H1 (cell line): Measurements from ENCODE around the gene POFUT2. TPM values are rescaled to one million over a fixed set of nuclear protein-coding genes. Genes with fewer than 3 reads are reported as not detected.

Experiments
- CTCF ChIA-PET: fragments of 300-600 bp; sonication (Branson Sonifier 250); formaldehyde crosslinking; loops from one replicate; lab custom pipeline; 2021; ENCODE audit not compliant: partially characterized antibody; lab: Charles Lee
- POLR2A ChIA-PET: fragments of 300-600 bp; sonication (Branson Sonifier 250); formaldehyde crosslinking; loops from one replicate; lab custom pipeline; 2021; ENCODE audit warnings: inconsistent platforms; ENCODE audit not compliant: partially characterized antibody; lab: Charles Lee
- DNase-seq, 2 experiments: peaks; one replicate each; pipeline versions ENCODE4 v3.0.0 to v3.0.0-alpha.2; 2010 to 2022; ENCODE audit warnings: low spot score in 2 of 2, low read depth in 1 of 2, mixed read lengths in 1 of 2
- FAIRE-seq: peaks from 2 replicates; lab custom pipeline; 2011; peaks lifted over from hg19 to GRCh38; lab: Jason Lieb, UNC
- H2AFZ ChIP-seq: 2 replicates; pipeline ENCODE4 v1.8.1; 2012; ENCODE audit warnings: low read length, inconsistent platforms
- H2AK5ac ChIP-seq: 2 replicates; pipeline ENCODE4 v1.6.1; 2013; ENCODE audit warnings: low read depth, low read length
- H2BK120ac ChIP-seq: replicated peaks from 2 replicates; pipeline ENCODE3; 2013; ENCODE audit warnings: low read depth, low read length, inconsistent platforms
- H2BK12ac ChIP-seq: 2 replicates; pipeline ENCODE4 v1.6.1; 2013; ENCODE audit warnings: low read depth, low read length
- H2BK15ac ChIP-seq: 2 replicates; pipeline ENCODE4 v1.6.1; 2013; ENCODE audit warnings: low read length
- H2BK20ac ChIP-seq: 2 replicates; pipeline ENCODE4 v1.6.1; 2013; ENCODE audit warnings: low read length
- H2BK5ac ChIP-seq: 2 replicates; pipeline ENCODE4 v1.6.1; 2013; ENCODE audit warnings: low read depth, low read length
- H3K14ac ChIP-seq: 2 replicates; pipeline ENCODE4 v1.6.1; 2013; ENCODE audit warnings: inconsistent platforms; ENCODE audit not compliant: insufficient read length
- H3K18ac ChIP-seq: 2 replicates; pipeline ENCODE4 v1.6.1; 2013; ENCODE audit warnings: low read length; ENCODE audit errors: extremely low read depth
- H3K23ac ChIP-seq: 2 replicates; pipeline ENCODE4 v1.6.1; 2013; ENCODE audit warnings: inconsistent platforms; ENCODE audit not compliant: insufficient read length
- H3K23me2 ChIP-seq: 2 replicates; pipeline ENCODE4 v1.6.1; 2013; ENCODE audit warnings: low read depth, low read length
- H3K27ac ChIP-seq: 2 replicates; pipeline ENCODE4 v1.6.1; 2011; ENCODE audit warnings: low read depth, low read length, inconsistent platforms
- H3K27me3 ChIP-seq, 4 experiments: replicated peaks in 1 of 4; 1 replicate in 1 of 4; 2 replicates in 3 of 4; pipeline versions ENCODE4 v1.6.1 to v1.8.1; 2011 to 2013; ENCODE audit warnings: low read length in 3 of 4, mild to moderate bottlenecking in 3 of 4, inconsistent platforms in 2 of 4, mixed read lengths in 2 of 4, moderate library complexity in 1 of 4; ENCODE audit not compliant: control insufficient read depth in 3 of 4, insufficient read depth in 3 of 4; ENCODE audit errors: extremely low read depth in 1 of 4
- H3K36me3 ChIP-seq, 4 experiments: 2 replicates each; pipeline versions ENCODE4 v1.6.1 to v1.8.1; 2011 to 2013; ENCODE audit warnings: mild to moderate bottlenecking in 4 of 4, low read length in 3 of 4, moderate library complexity in 2 of 4, control low read depth in 1 of 4, inconsistent platforms in 1 of 4; ENCODE audit not compliant: insufficient read depth in 4 of 4, control insufficient read depth in 2 of 4
- H3K4ac ChIP-seq: replicated peaks from 2 replicates; pipeline ENCODE3; 2013; ENCODE audit warnings: low read length, low read depth, mixed read lengths, inconsistent platforms; ENCODE audit not compliant: insufficient read length
- H3K4me1 ChIP-seq, 4 experiments: replicated peaks in 1 of 4; 1 replicate in 1 of 4; 2 replicates in 3 of 4; pipeline versions ENCODE4 v1.6.1 to v1.8.1; 2011 to 2013; ENCODE audit warnings: low read length in 3 of 4, inconsistent platforms in 2 of 4, mixed read lengths in 1 of 4; ENCODE audit not compliant: insufficient read depth in 4 of 4, control insufficient read depth in 3 of 4
- H3K4me2 ChIP-seq, 2 experiments: 2 replicates each; pipeline versions ENCODE4 v1.6.1 to v1.8.1; 2011 to 2013; ENCODE audit warnings: low read depth in 2 of 2, low read length in 2 of 2, control low read depth in 1 of 2, inconsistent platforms in 1 of 2, mild to moderate bottlenecking in 1 of 2; ENCODE audit not compliant: insufficient read depth in 1 of 2
- H3K4me3 ChIP-seq, 4 experiments: fragments of 200-600, 300-600 bp in 1 of 4; sonication (generic), shearing (Covaris generic), sonication (Bioruptor Twin) in 1 of 4; 2 replicates each; pipeline versions ENCODE4 v1.5.1 to v1.8.1; 2011 to 2016; ENCODE audit warnings: low read length in 4 of 4, low read depth in 3 of 4, control low read depth in 2 of 4, inconsistent platforms in 2 of 4, mild to moderate bottlenecking in 2 of 4, mixed read lengths in 1 of 4, moderate library complexity in 1 of 4; ENCODE audit not compliant: insufficient read depth in 2 of 4; ENCODE audit errors: extremely low read depth in 1 of 4
- H3K56ac ChIP-seq: replicated peaks from 2 replicates; pipeline ENCODE3; 2013; ENCODE audit warnings: low read depth, mild to moderate bottlenecking, mixed read lengths, low read length, inconsistent platforms; ENCODE audit not compliant: insufficient read length
- H3K79me1 ChIP-seq: 2 replicates; pipeline ENCODE4 v1.6.1; 2013; ENCODE audit warnings: low read depth, low read length, control low read depth
- H3K79me2 ChIP-seq, 2 experiments: 2 replicates each; pipeline versions ENCODE4 v1.6.1 to v1.8.1; 2012 to 2013; ENCODE audit warnings: low read length in 2 of 2, mild to moderate bottlenecking in 2 of 2, inconsistent platforms in 1 of 2; ENCODE audit not compliant: insufficient read depth in 2 of 2, control insufficient read depth in 1 of 2
- H3K9ac ChIP-seq, 4 experiments: replicated peaks in 1 of 4; 1 replicate in 1 of 4; 2 replicates in 3 of 4; pipeline versions ENCODE4 v1.6.1 to v1.8.1; 2011 to 2013; ENCODE audit warnings: low read depth in 3 of 4, low read length in 3 of 4, control low read depth in 2 of 4, mild to moderate bottlenecking in 2 of 4, moderate library complexity in 2 of 4, inconsistent platforms in 1 of 4; ENCODE audit errors: extremely low read depth in 1 of 4
- H3K9me3 ChIP-seq, 2 experiments: 2 replicates each; pipeline versions ENCODE4 v1.6.1 to v1.8.1; 2012 to 2013; ENCODE audit warnings: mild to moderate bottlenecking in 2 of 2, moderate library complexity in 2 of 2, control low read depth in 1 of 2, inconsistent platforms in 1 of 2, low read depth in 1 of 2, low read length in 1 of 2, mixed read lengths in 1 of 2; ENCODE audit not compliant: insufficient read depth in 2 of 2
- H4K20me1 ChIP-seq, 2 experiments: replicated peaks in 1 of 2; 2 replicates each; pipeline versions ENCODE3 to v1.8.1; 2011 to 2013; ENCODE audit warnings: inconsistent platforms in 2 of 2, low read length in 2 of 2, mild to moderate bottlenecking in 1 of 2; ENCODE audit not compliant: insufficient read depth in 2 of 2, control insufficient read depth in 1 of 2
- H4K5ac ChIP-seq: 2 replicates; pipeline ENCODE4 v1.6.1; 2013; ENCODE audit warnings: low read length, low read depth, mixed read lengths, inconsistent platforms; ENCODE audit not compliant: insufficient read length
- H4K8ac ChIP-seq: 2 replicates; pipeline ENCODE4 v1.8.0; 2013; ENCODE audit warnings: mild to moderate bottlenecking, moderate library complexity, low read length, inconsistent platforms; ENCODE audit not compliant: insufficient read depth; ENCODE audit errors: extremely low read depth
- H4K91ac ChIP-seq: replicated peaks from 2 replicates; pipeline ENCODE3; 2013; ENCODE audit warnings: low read length, mixed read lengths, inconsistent platforms; ENCODE audit not compliant: insufficient read length
- MAFK ChIP-seq: IDR thresholded peaks from 2 replicates; pipeline ENCODE4 v1.6.1; 2012; ENCODE audit warnings: low read depth, mild to moderate bottlenecking, improper control_type of control experiment, low read length
- NRF1 ChIP-seq: IDR thresholded peaks from 2 replicates; pipeline ENCODE4 v1.6.1; 2011; ENCODE audit warnings: mild to moderate bottlenecking, low read depth, low read length, improper control_type of control experiment
- POLR2AphosphoS5 ChIP-seq: IDR thresholded peaks from 2 replicates; pipeline ENCODE4 v1.6.1; 2011; ENCODE audit warnings: low read depth, low read length
- TAF7 ChIP-seq: optimal IDR thresholded peaks from 2 replicates; pipeline ENCODE3; 2011; ENCODE audit warnings: low read depth, mild to moderate bottlenecking, inconsistent platforms, low read length, moderate library complexity, borderline replicate concordance
- WGBS, 2 experiments: shearing (Covaris generic) in 1 of 2; methylation state at CpG; one replicate each; pipeline versions ENCODE4 v1.1.6 to v1.1.7; 2013 to 2015; ENCODE audit warnings: low lambda C conversion rate in 2 of 2, mixed read lengths in 2 of 2, inconsistent platforms in 1 of 2, low coverage in 1 of 2, missing lambda C conversion rate in 1 of 2; ENCODE audit not compliant: insufficient replicate concordance in 2 of 2, insufficient coverage in 1 of 2, insufficient read length in 1 of 2; ENCODE audit errors: extremely low coverage in 1 of 2, missing lambda C conversion rate in 1 of 2; 5-methylcytosine and 5-hydroxymethylcytosine counted together
- polyA plus RNA-seq, 7 experiments: library from polyadenylated mRNA; depleted of rRNA in 3 of 7; stranded (reverse) in 5 of 7; unstranded in 2 of 7; fragments of >200 nt in 5 of 7; fragments of 200-250 nt in 2 of 7; gene quantifications; 1 replicate in 5 of 7; 2 replicates in 1 of 7; 4 replicates in 1 of 7; pipeline versions ENCODE4 v1.2.1 to v1.2.3, GENCODE V29; 2011 to 2013; ENCODE audit warnings: missing spikeins in 2 of 7, mixed read lengths in 2 of 7
- total RNA-seq: library from RNA; stranded (reverse); fragmentation: NEBNext Ultra II Directional; extraction: Animal tissue kit (Norgen Biotek cat#: 25700); gene quantifications from 2 replicates; pipeline ENCODE4 v1.2.1, GENCODE V29; 2021

The POFUT2 gene
- total and polyA plus RNA-seq, 2 of the 8 experiments (the other 6 are each of a cell fraction or from before 2014, with no cell fraction given) = 13.7 to 32.1 TPM

GRCh38 chr21:45304476-45304830 is 16.8 kb upstream of the POFUT2 start:
- no peaks in the 10 kb centered on the region for H4K20me1 ChIP-seq
- no peak overlapping the region; a peak in 1 of 7 replicates for H3K9ac ChIP-seq
- H2AK5ac ChIP-seq = no peak overlapping the region
- H3K4me1 ChIP-seq = peaks cover 0 to 6% (median 1%) of the 10 kb centered on the region in 4 experiments; a peak in 4 of 7 replicates
- ChIA-PET CTCF (interaction anchor here (0.7 to 4.0 kb wide), 4 partner anchors 11 to 164 kb away, joined by 3 to 24 read pairs (median 8); no protein-coding TSS in a partner anchor), POLR2A (interaction anchor here (1.3 kb wide), 1 partner anchor 135 kb away, joined by 3 read pairs; no protein-coding TSS in a partner anchor)
- FAIRE-seq = no peak
- no peak overlapping the region for H3K56ac ChIP-seq
- no peaks in the 10 kb centered on the region for H3K79me2 ChIP-seq
- no peak overlapping the region for H3K27ac ChIP-seq
- no peak overlapping the region for H3K4ac ChIP-seq
- no peak overlapping the region for H4K5ac ChIP-seq
- WGBS, 2 experiments = 88% methylated on average over 6 of the region's 6 CpGs; no CpG with 5 or more reads in 1 of the 2 experiments
- no peak overlapping the region for H2BK20ac ChIP-seq
- no peak overlapping the region for H3K18ac ChIP-seq
- H2BK15ac ChIP-seq = no peak overlapping the region
- no peak overlapping the region for H3K23ac ChIP-seq
- H4K91ac ChIP-seq = no peak overlapping the region
- peak overlapping the region; percentile 12; the same call in 1 of the 2 replicates for H4K8ac ChIP-seq
- H2BK12ac ChIP-seq = no peak overlapping the region
- no peak overlapping the region for H2BK5ac ChIP-seq
- H2BK120ac ChIP-seq = no peak overlapping the region
- no peak overlapping the region for H3K14ac ChIP-seq
- no peak overlapping the region for H2AFZ ChIP-seq
- no peak overlapping the region for H3K4me2 ChIP-seq
- H3K27me3 ChIP-seq = no peaks in the 10 kb centered on the region
- no peaks in the 10 kb centered on the region for H3K9me3 ChIP-seq
- no peaks in the 10 kb centered on the region for H3K79me1 ChIP-seq
- H3K23me2 ChIP-seq = no peaks in the 10 kb centered on the region
- no peak overlapping the region for H3K4me3 ChIP-seq
- TF ChIP-seq TAF7 (no peak), MAFK (no peak), POLR2AphosphoS5 (no peak), NRF1 (no peak)
- TF ChIP-seq, all 59 proteins: peak for 0
- H3K36me3 ChIP-seq = no peaks in the 10 kb centered on the region
- DNase-seq = no peak
